Natural killer cell treated with Interleukin-12 subunit alpha and Interleukin-12 subunit beta and Interleukin-15 and Interleukin-18, amount 100 ng/mL, for 72 hours (primary cell): ENCODE data around the gene THEM5. TPM values are rescaled to one million over a fixed set of nuclear protein-coding genes. Genes with fewer than 3 reads are reported as not detected.

Experiments
- ATAC-seq, 2 donors: fragments of 150-1000 bp; cut with Tn5 transposase in 1 of 2; sonication (Bioruptor Pico), chemical (Tn5 transposase) in 1 of 2; 2 replicates each; pipeline ENCODE4 v1.10.0; 2021
- DNase-seq: peaks from one replicate; pipeline ENCODE4 v3.0.0; 2022; ENCODE audit warnings: low spot score
- H3K27ac Mint-ChIP-seq, 2 donors: 1 replicate in 1 of 2; 2 replicates in 1 of 2; pipeline ENCODE4 v1.8.0; 2022; ENCODE audit warnings: mixed read lengths in 2 of 2, mild to moderate bottlenecking in 1 of 2, moderate library complexity in 1 of 2
- H3K27me3 Mint-ChIP-seq, 2 donors: 1 replicate in 1 of 2; 2 replicates in 1 of 2; pipeline ENCODE4 v1.8.0; 2022; ENCODE audit warnings: mixed read lengths in 2 of 2
- H3K36me3 Mint-ChIP-seq: one replicate; pipeline ENCODE4 v1.8.0; 2022; ENCODE audit warnings: mixed read lengths
- H3K4me1 Mint-ChIP-seq, 2 donors: 1 replicate in 1 of 2; 2 replicates in 1 of 2; pipeline ENCODE4 v1.8.0; 2022; ENCODE audit warnings: low read depth in 2 of 2, mixed read lengths in 2 of 2, mild to moderate bottlenecking in 1 of 2
- H3K4me3 Mint-ChIP-seq: one replicate; pipeline ENCODE4 v1.8.0; 2022; ENCODE audit warnings: mixed read lengths
- H3K9me3 Mint-ChIP-seq: 2 replicates; pipeline ENCODE4 v1.8.0; 2022; ENCODE audit warnings: mixed read lengths
- total RNA-seq, 2 donors: library from RNA; stranded (reverse); gene quantifications; one replicate each; pipeline ENCODE4 v1.2.3, GENCODE V29; 2022

THEM5 gene
- total RNA-seq, 2 donors from 2014 or later = not detected

- Mint-ChIP-seq H3K27ac (peak overlapping the region; percentile 16 to 70), H3K4me3 (peak overlapping the region; percentile 81), H3K9me3 (no peaks in the 10 kb centered on the region), H3K4me1 (peaks cover 27 to 36% of the 10 kb centered on the region in 2 donors), H3K36me3 (no peaks in the 10 kb centered on the region), H3K27me3 (peaks cover 0 to 7% of the 10 kb centered on the region in 2 donors)
- no peak for ATAC-seq
- DNase-seq = no peak
Observed at GRCh38 chr1:151830055-151830454, 23.5 kb downstream of the THEM5 start.

GRCh38 chr1:151829352-151830046 lies 24.0 kb downstream of the THEM5 start:
- Mint-ChIP-seq H3K27ac (peak overlapping the region; percentile 16 to 70), H3K9me3 (no peaks in the 10 kb centered on the region), H3K27me3 (peaks cover 0 to 7% of the 10 kb centered on the region in 2 donors), H3K4me3 (peak overlapping the region; percentile 81), H3K4me1 (peaks cover 27 to 36% of the 10 kb centered on the region in 2 donors), H3K36me3 (no peaks in the 10 kb centered on the region)
- ATAC-seq (peak in 1 of 2 donors; percentile 35), DNase-seq (no peak)

- ATAC-seq (no peak), DNase-seq (no peak)
- Mint-ChIP-seq H3K9me3 (no peaks in the 10 kb centered on the region), H3K4me1 (peaks cover 27 to 36% of the 10 kb centered on the region in 2 donors), H3K27ac (peak overlapping the region; percentile 16 to 70), H3K27me3 (peaks cover 0 to 7% of the 10 kb centered on the region in 2 donors), H3K36me3 (no peaks in the 10 kb centered on the region), H3K4me3 (peak overlapping the region; percentile 81)
Observed at GRCh38 chr1:151828921-151829320, 24.6 kb downstream of the THEM5 start.

GRCh38 chr1:151827853-151828252 lies 25.7 kb downstream of the THEM5 start:
- Mint-ChIP-seq H3K27me3 (peaks cover 0 to 7% of the 10 kb centered on the region in 2 donors), H3K4me1 (peaks cover 27 to 36% of the 10 kb centered on the region in 2 donors), H3K4me3 (peak overlapping the region; percentile 81), H3K27ac (no peak overlapping the region), H3K36me3 (no peaks in the 10 kb centered on the region), H3K9me3 (no peaks in the 10 kb centered on the region)
- DNase-seq (no peak), ATAC-seq (no peak)

DNA sequence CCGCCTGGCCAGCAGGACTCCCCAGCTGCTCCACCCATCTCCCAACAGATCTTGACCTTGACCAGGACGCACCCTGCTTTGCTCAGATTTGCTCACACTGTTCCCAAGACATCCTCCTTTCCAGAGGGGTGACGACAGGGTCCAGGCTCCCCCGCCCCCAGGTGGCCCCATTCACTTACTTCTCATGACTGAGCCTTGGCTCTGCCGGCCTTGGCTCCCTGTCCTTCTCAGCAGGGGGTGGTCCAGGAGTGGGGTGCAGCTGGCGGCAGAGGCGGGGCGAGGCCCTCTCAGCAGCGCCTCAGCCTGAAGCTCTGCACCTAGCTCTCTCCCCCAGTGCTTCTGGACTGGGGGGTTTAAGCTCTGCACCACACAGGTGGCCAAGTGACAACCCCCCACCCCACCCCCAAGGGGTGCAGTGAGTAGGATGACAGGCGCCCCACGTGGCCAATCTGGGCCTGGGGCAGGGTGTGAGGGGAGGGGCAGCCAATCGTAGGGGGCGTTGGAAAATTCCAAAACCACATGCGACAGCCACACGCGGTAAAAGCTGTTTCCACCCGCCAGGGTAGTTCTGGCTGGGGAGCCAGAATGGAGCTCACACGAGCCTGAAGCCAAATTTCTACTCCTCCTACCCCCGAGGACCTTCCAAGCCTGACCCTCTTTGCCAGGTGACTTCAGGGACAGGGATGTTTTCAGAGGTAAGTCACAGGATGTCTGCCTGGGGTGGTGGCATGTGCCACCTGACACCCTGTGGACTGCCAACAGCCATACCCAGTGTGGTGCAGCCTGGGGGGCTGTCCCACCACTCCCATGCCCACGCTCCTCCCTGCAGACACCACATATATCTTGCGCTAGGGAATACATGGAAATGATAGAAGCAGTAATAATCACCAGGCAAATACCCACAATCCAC lies 27.5 kb downstream of the THEM5 start:
- H3K4me3 Mint-ChIP-seq = no peak overlapping the region
- H3K4me1 Mint-ChIP-seq = peaks cover 30% of the 10 kb centered on the region in 2 donors
- no peaks in the 10 kb centered on the region for H3K36me3 Mint-ChIP-seq
- peaks cover 0 to 7% of the 10 kb centered on the region in 2 donors for H3K27me3 Mint-ChIP-seq
- DNase-seq (no peak), ATAC-seq (no peak)
- no peaks in the 10 kb centered on the region for H3K9me3 Mint-ChIP-seq
- no peak overlapping the region for H3K27ac Mint-ChIP-seq

GRCh38 chr1:151825204-151825603 lies 28.3 kb downstream of the THEM5 start:
- Mint-ChIP-seq H3K27me3 (peaks cover 0 to 7% of the 10 kb centered on the region in 2 donors), H3K36me3 (no peaks in the 10 kb centered on the region), H3K27ac (no peak overlapping the region), H3K9me3 (no peaks in the 10 kb centered on the region), H3K4me1 (peaks cover 29 to 34% of the 10 kb centered on the region in 2 donors), H3K4me3 (no peak overlapping the region)
- ATAC-seq (no peak), DNase-seq (no peak)

DNA sequence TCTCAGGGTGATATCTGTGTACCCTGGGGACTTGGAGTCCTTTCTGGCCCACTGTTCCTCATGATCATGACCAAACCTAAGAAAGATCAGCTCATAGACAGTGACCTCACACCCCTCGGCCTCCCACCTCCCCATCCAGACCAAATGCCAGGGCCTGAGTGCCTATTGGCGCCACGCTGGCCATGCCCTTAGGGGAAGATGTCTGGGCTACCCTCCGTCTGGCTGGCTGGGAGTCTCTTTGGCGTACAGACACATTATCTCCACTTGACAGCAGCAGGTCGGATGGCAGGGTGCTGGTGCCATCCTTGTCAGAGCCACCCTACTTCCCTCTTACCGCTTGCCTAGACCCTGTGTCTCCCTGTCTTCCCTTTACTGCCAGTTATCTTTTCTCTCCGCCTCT lies 30.3 kb downstream of the THEM5 start:
- Mint-ChIP-seq H3K36me3 (no peaks in the 10 kb centered on the region), H3K27ac (no peak overlapping the region), H3K9me3 (no peaks in the 10 kb centered on the region), H3K4me1 (peaks cover 11 to 21% of the 10 kb centered on the region in 2 donors), H3K4me3 (no peak overlapping the region), H3K27me3 (peaks cover 0 to 3% of the 10 kb centered on the region in 2 donors)
- no peak for ATAC-seq
- DNase-seq = no peak

DNA sequence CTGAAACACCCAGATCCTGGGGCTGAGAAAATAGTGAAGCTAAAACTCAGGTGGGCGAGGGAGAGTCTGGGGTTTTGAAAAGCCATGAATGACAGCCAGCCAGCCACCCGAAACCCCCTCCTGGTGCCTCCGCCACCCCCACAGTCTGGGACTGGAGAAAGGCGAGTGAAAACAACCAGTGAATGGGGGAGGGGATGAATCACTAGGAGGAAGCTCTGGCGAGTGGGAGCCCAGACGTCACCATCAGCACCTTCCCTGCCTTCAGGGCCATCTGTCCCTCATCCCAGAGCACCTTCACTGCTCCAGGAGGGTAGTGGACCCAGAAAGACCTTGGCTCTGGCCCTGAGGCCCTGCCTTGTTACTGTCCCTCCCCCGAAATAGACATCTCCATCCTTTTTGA lies 31.1 kb downstream of the THEM5 start:
- no peak overlapping the region for H3K27ac Mint-ChIP-seq
- ATAC-seq (no peak), DNase-seq (no peak)
- H3K9me3 Mint-ChIP-seq = no peaks in the 10 kb centered on the region
- H3K4me1 Mint-ChIP-seq = peaks cover 7 to 19% of the 10 kb centered on the region in 2 donors
- no peak overlapping the region for H3K4me3 Mint-ChIP-seq
- no peaks in the 10 kb centered on the region for H3K36me3 Mint-ChIP-seq
- H3K27me3 Mint-ChIP-seq = no peaks in the 10 kb centered on the region

- peak overlapping the region in 1 of 2 donors; percentile 39 for H3K27ac Mint-ChIP-seq
- H3K4me1 Mint-ChIP-seq = peaks cover 16 to 26% of the 10 kb centered on the region in 2 donors
- ATAC-seq (peak in 1 of 2 donors; percentile 11), DNase-seq (no peak)
- no peak overlapping the region for H3K4me3 Mint-ChIP-seq
- no peaks in the 10 kb centered on the region for H3K9me3 Mint-ChIP-seq
- no peaks in the 10 kb centered on the region for H3K36me3 Mint-ChIP-seq
- no peaks in the 10 kb centered on the region for H3K27me3 Mint-ChIP-seq
Observed at GRCh38 chr1:151820940-151821339, 32.6 kb downstream of the THEM5 start.

DNA sequence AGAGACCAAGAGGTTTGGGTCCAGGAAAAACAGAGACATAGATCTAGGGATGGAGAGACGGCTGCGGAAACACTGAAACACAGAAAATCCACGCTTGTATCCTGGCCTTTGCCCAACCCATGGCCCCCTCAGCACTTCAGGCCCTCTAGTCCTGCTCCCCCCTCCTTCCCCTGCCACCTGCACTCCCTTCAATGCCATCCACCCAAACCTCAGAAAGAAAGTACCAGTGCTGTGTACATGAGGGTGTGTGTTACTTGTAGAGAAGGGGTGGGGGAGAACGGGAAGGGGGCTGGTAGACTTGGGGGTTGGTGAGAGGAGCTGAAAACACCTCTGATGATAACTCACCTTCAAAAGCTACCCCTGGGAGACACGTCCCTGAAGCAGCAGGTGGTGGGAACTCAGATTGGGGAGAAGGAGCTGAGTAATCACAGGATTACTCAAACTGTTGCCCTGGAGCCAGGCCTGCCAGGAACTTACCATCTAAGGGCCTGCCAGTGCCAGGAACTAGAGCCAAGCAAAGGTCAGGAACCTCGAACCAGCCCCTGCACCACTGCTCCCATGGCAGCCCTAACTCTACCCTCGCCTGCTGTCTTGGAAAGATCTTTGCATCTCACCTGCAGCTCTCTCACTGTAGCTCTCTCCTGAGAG lies 33.4 kb downstream of the THEM5 start:
- no peak overlapping the region for H3K4me3 Mint-ChIP-seq
- peak overlapping the region; percentile 37 to 43 for H3K27ac Mint-ChIP-seq
- peaks cover 23 to 34% of the 10 kb centered on the region in 2 donors for H3K4me1 Mint-ChIP-seq
- no peaks in the 10 kb centered on the region for H3K36me3 Mint-ChIP-seq
- ATAC-seq (no peak), DNase-seq (no peak)
- no peaks in the 10 kb centered on the region for H3K27me3 Mint-ChIP-seq
- no peaks in the 10 kb centered on the region for H3K9me3 Mint-ChIP-seq

DNA sequence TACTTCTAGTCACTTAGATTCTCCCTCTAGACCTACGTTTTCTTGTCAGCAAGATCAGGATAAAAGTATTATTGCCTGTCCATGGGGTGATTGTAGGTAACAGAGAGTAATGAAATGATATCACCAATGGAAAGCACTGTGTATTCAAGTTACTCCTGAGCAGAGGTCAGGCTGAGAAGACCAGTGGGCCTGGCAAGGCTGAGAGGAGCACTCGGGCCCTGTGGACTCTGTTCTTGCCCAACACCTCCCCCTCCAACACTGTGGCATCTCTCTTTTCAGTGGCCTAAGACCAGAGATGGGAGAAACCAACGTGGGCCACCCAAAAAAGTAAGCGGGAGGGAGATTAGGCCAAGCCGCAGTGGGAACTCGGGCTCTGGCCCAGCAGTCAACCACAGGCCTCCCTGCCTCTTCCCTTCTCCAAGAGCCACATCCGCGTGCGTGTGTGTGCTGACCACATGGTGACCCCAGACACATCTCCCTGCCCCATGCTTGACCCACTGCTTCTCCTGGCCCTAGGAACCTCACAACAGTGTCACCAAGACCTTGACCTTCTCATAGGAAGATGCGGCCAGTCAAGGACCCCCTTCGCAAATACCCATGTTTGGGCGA lies 34.2 kb downstream of the THEM5 start:
- Mint-ChIP-seq H3K4me1 (peaks cover 23 to 38% of the 10 kb centered on the region in 2 donors), H3K4me3 (no peak overlapping the region), H3K27me3 (no peaks in the 10 kb centered on the region), H3K27ac (peak overlapping the region; percentile 32 to 43), H3K9me3 (no peaks in the 10 kb centered on the region), H3K36me3 (no peaks in the 10 kb centered on the region)
- ATAC-seq = no peak
- no peak for DNase-seq

- Mint-ChIP-seq H3K36me3 (no peaks in the 10 kb centered on the region), H3K27me3 (no peaks in the 10 kb centered on the region), H3K4me1 (peaks cover 27 to 45% of the 10 kb centered on the region in 2 donors), H3K27ac (no peak overlapping the region), H3K4me3 (no peak overlapping the region), H3K9me3 (no peaks in the 10 kb centered on the region)
- ATAC-seq (no peak), DNase-seq (peak; percentile 46)
Observed at GRCh38 chr1:151817353-151817730, 36.2 kb downstream of the THEM5 start.

DNA sequence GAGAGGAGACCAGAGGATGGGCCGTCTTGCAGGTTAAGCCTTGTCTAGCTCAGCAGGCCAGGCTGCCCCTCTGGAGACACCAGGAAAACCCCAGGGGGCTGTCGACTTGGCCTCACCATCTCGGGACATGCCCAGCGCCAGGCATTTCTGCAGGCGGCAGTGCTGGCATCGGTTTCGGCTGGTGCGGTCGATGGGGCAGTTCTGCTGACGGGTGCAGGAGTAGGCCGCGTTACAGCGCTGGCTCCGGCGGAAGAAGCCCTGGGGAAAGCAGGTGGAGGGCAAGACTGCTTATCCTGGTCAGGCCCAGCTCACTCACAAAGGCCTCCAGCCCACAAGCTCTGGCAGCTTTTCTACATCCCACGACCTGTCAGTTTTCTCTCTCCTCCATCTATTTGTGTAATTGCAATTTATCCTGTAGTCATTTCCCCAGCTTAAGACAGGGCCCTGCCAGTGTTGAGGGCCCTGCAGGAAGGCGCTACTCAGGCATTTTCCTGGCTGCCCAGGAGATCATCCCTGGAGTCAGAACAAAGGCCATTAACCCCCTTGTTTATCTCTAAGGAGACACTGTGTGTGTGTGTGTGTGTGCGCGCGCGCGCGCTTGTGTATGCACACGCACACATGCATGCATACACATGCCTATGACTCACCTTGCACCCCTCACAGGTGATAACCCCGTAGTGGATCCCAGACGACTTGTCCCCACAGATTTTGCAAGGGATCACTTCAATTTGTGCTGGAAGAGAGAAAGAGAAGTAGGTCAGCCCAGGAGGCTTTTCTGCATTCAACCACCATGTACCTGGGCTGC lies 36.8 kb downstream of the THEM5 start:
- H3K27me3 Mint-ChIP-seq = no peaks in the 10 kb centered on the region
- H3K27ac Mint-ChIP-seq = peak overlapping the region in 1 of 2 donors; percentile 39
- H3K9me3 Mint-ChIP-seq = no peaks in the 10 kb centered on the region
- peaks cover 27 to 45% of the 10 kb centered on the region in 2 donors for H3K4me1 Mint-ChIP-seq
- no peak for ATAC-seq
- no peak overlapping the region for H3K4me3 Mint-ChIP-seq
- peak; percentile 64 for DNase-seq
- no peaks in the 10 kb centered on the region for H3K36me3 Mint-ChIP-seq
